ENCODE data around the gene MBD6. TPM values are rescaled to one million over a fixed set of nuclear protein-coding genes. Genes with fewer than 3 reads are reported as not detected.
"Not testable (repeated sequence)": the region's sequence is repeated elsewhere in the genome, so short reads cannot be mapped to it uniquely, and the experiment has no call there.

MBD6 gene
- polyA plus RNA-seq, 1 donor, result 67.7 TPM

- WGBS (ENCODE audit: insufficient coverage, low lambda C conversion rate), result 89% methylated on average over 3 of the region's 11 CpGs
Measured at GRCh38 chr12:57515934-57516541, 6.6 kb upstream of the MBD6 start.

GRCh38 chr12:57516617-57517153 lies 5.9 kb upstream of the MBD6 start:
- peaks cover 56% of the 10 kb centered on the region for H3K36me3 ChIP-seq (ENCODE audit: control insufficient read depth, insufficient read depth, low read length)
- no peaks in the 10 kb centered on the region for H3K27me3 ChIP-seq (ENCODE audit: control insufficient read depth, insufficient read depth, low read length)
- no peaks in the 10 kb centered on the region for H3K9me3 ChIP-seq (ENCODE audit: control insufficient read depth, low read depth, low read length)
- WGBS (ENCODE audit: insufficient coverage, low lambda C conversion rate), result no CpG with 5 or more reads among the region's 11 CpGs
- H3K27ac ChIP-seq (ENCODE audit: low read length), result no peak overlapping the region
- no peak overlapping the region for H3K4me3 ChIP-seq (ENCODE audit: low read length)
- H3K4me1 ChIP-seq (ENCODE audit: control insufficient read depth, insufficient read depth, low read length), result peaks cover 19% of the 10 kb centered on the region
- DNase-seq, result no peak

More at GRCh38 chr12:57515934-57516541, 6.6 kb upstream of the MBD6 start:
- DNase-seq, result no peak
- Histone ChIP-seq H3K4me3 (ENCODE audit: low read length) (no peak overlapping the region), H3K27ac (ENCODE audit: low read length) (no peak overlapping the region), H3K36me3 (ENCODE audit: control insufficient read depth, insufficient read depth, low read length) (peaks cover 63% of the 10 kb centered on the region), H3K9me3 (ENCODE audit: control insufficient read depth, low read depth, low read length) (no peaks in the 10 kb centered on the region), H3K27me3 (ENCODE audit: control insufficient read depth, insufficient read depth, low read length) (no peaks in the 10 kb centered on the region), H3K4me1 (ENCODE audit: control insufficient read depth, insufficient read depth, low read length) (peaks cover 13% of the 10 kb centered on the region)

GRCh38 chr12:57517187-57517586 lies 5.4 kb upstream of the MBD6 start:
- Histone ChIP-seq H3K4me1 (ENCODE audit: control insufficient read depth, insufficient read depth, low read length) (peaks cover 24% of the 10 kb centered on the region), H3K27ac (ENCODE audit: low read length) (no peak overlapping the region), H3K27me3 (ENCODE audit: control insufficient read depth, insufficient read depth, low read length) (no peaks in the 10 kb centered on the region), H3K9me3 (ENCODE audit: control insufficient read depth, low read depth, low read length) (no peaks in the 10 kb centered on the region), H3K36me3 (ENCODE audit: control insufficient read depth, insufficient read depth, low read length) (peaks cover 51% of the 10 kb centered on the region), H3K4me3 (ENCODE audit: low read length) (no peak overlapping the region)
- no CpG with 5 or more reads among the region's 1 CpG for WGBS (ENCODE audit: insufficient coverage, low lambda C conversion rate)
- no peak for DNase-seq

- H3K27ac ChIP-seq (ENCODE audit: low read length); H3K27me3 ChIP-seq (ENCODE audit: control insufficient read depth, insufficient read depth, low read length); H3K9me3 ChIP-seq (ENCODE audit: control insufficient read depth, low read depth, low read length); DNase-seq; H3K4me3 ChIP-seq (ENCODE audit: low read length): not testable (repeated sequence)
- peaks cover 46% of the 10 kb centered on the region for H3K36me3 ChIP-seq (ENCODE audit: control insufficient read depth, insufficient read depth, low read length)
- H3K4me1 ChIP-seq (ENCODE audit: control insufficient read depth, insufficient read depth, low read length), result peaks cover 26% of the 10 kb centered on the region
- WGBS (ENCODE audit: insufficient coverage, low lambda C conversion rate), result 67% methylated on average over 1 of the region's 10 CpGs
Measured at GRCh38 chr12:57517718-57518117, 4.9 kb upstream of the MBD6 start.

- Histone ChIP-seq H3K4me1 (ENCODE audit: control insufficient read depth, insufficient read depth, low read length) (peaks cover 26% of the 10 kb centered on the region), H3K36me3 (ENCODE audit: control insufficient read depth, insufficient read depth, low read length) (peaks cover 40% of the 10 kb centered on the region), H3K4me3 (ENCODE audit: low read length) (peak overlapping the region; percentile 85), H3K9me3 (ENCODE audit: control insufficient read depth, low read depth, low read length) (no peaks in the 10 kb centered on the region), H3K27ac (ENCODE audit: low read length) (no peak overlapping the region), H3K27me3 (ENCODE audit: control insufficient read depth, insufficient read depth, low read length) (no peaks in the 10 kb centered on the region)
- WGBS (ENCODE audit: insufficient coverage, low lambda C conversion rate), result 100% methylated on average over 1 of the region's 8 CpGs
- DNase-seq, result no peak
Measured at GRCh38 chr12:57518176-57518919, 4.3 kb upstream of the MBD6 start.

GRCh38 chr12:57518920-57519795 lies 3.5 kb upstream of the MBD6 start:
- peak overlapping the region; percentile 95 for H3K27ac ChIP-seq (ENCODE audit: low read length)
- H3K36me3 ChIP-seq (ENCODE audit: control insufficient read depth, insufficient read depth, low read length), result peaks cover 37% of the 10 kb centered on the region
- H3K9me3 ChIP-seq (ENCODE audit: control insufficient read depth, low read depth, low read length), result no peaks in the 10 kb centered on the region
- H3K27me3 ChIP-seq (ENCODE audit: control insufficient read depth, insufficient read depth, low read length), result no peaks in the 10 kb centered on the region
- H3K4me3 ChIP-seq (ENCODE audit: low read length), result peak overlapping the region; percentile 85
- no CpG with 5 or more reads among the region's 7 CpGs for whole genome bisulfite sequencing (ENCODE audit: insufficient coverage, low lambda C conversion rate)
- H3K4me1 ChIP-seq (ENCODE audit: control insufficient read depth, insufficient read depth, low read length), result peaks cover 32% of the 10 kb centered on the region
- DNase-seq, result peak; percentile 15 to 23

- peaks cover 37% of the 10 kb centered on the region for H3K36me3 ChIP-seq (ENCODE audit: control insufficient read depth, insufficient read depth, low read length)
- peak; percentile 35 to 61 for DNase-seq
- no peaks in the 10 kb centered on the region for H3K9me3 ChIP-seq (ENCODE audit: control insufficient read depth, low read depth, low read length)
- H3K4me3 ChIP-seq (ENCODE audit: low read length), result peak overlapping the region; percentile 85
- no peaks in the 10 kb centered on the region for H3K27me3 ChIP-seq (ENCODE audit: control insufficient read depth, insufficient read depth, low read length)
- H3K27ac ChIP-seq (ENCODE audit: low read length), result peak overlapping the region; percentile 95
- H3K4me1 ChIP-seq (ENCODE audit: control insufficient read depth, insufficient read depth, low read length), result peaks cover 38% of the 10 kb centered on the region
- WGBS (ENCODE audit: insufficient coverage, low lambda C conversion rate), result no CpG with 5 or more reads among the region's 8 CpGs
Measured at GRCh38 chr12:57519796-57520052, 2.9 kb upstream of the MBD6 start.

- H3K4me3 ChIP-seq (ENCODE audit: low read length), result peak within 1 kb of the TSS; percentile 85
- peaks cover 37% of the 10 kb centered on the region for H3K36me3 ChIP-seq (ENCODE audit: control insufficient read depth, insufficient read depth, low read length)
- DNase-seq, result peak; percentile 99
- peaks cover 43% of the 10 kb centered on the region for H3K4me1 ChIP-seq (ENCODE audit: control insufficient read depth, insufficient read depth, low read length)
- peak within 1 kb of the TSS; percentile 100 for H3K27ac ChIP-seq (ENCODE audit: low read length)
- H3K9me3 ChIP-seq (ENCODE audit: control insufficient read depth, low read depth, low read length), result no peaks in the 10 kb centered on the region
- no peaks in the 10 kb centered on the region for H3K27me3 ChIP-seq (ENCODE audit: control insufficient read depth, insufficient read depth, low read length)
- no CpG with 5 or more reads among the region's 52 CpGs for WGBS (ENCODE audit: insufficient coverage, low lambda C conversion rate)
Measured at GRCh38 chr12:57520053-57520818, 2.4 kb upstream of the MBD6 start, which contains the start of gene DDIT3. Gene DDIT3, minus strand, starts transcription at chr12:57520514. Its CDS starts 3,108 bp downstream, at chr12:57517406.

- Histone ChIP-seq H3K9me3 (ENCODE audit: control insufficient read depth, low read depth, low read length) (no peaks in the 10 kb centered on the region), H3K27ac (ENCODE audit: low read length) (peak overlapping the region; percentile 100), H3K27me3 (ENCODE audit: control insufficient read depth, insufficient read depth, low read length) (no peaks in the 10 kb centered on the region), H3K4me1 (ENCODE audit: control insufficient read depth, insufficient read depth, low read length) (peaks cover 45% of the 10 kb centered on the region), H3K4me3 (ENCODE audit: low read length) (peak overlapping the region; percentile 54), H3K36me3 (ENCODE audit: control insufficient read depth, insufficient read depth, low read length) (peaks cover 36% of the 10 kb centered on the region)
- no CpG with 5 or more reads among the region's 17 CpGs for WGBS (ENCODE audit: insufficient coverage, low lambda C conversion rate)
- peak; percentile 53 to 78 for DNase-seq
Measured at GRCh38 chr12:57521525-57522010, 1.1 kb upstream of the MBD6 start.
